GM12878 (cell line): ENCODE measurements around the gene CILP2. TPM values are rescaled to one million over a fixed set of nuclear protein-coding genes. Genes with fewer than 3 reads are reported as not detected.

Experiments
- ATAC-seq: fragments of 200-7000 bp; cut with Tn5 transposase; 3 replicates; pipeline ENCODE4 v1.9.1; 2020; ENCODE audit warnings: mild to moderate bottlenecking, moderate library complexity
- BruUV-seq: library from RNA; stranded (reverse); fragments of 400-500 nt; replicated peaks from 2 replicates; lab custom pipeline; 2021; lab: Mats Ljungman, UMichigan
- CTCF ChIA-PET: fragments of 300-600 bp; sonication (Branson Sonifier 250); formaldehyde crosslinking; extraction: SDS; loops from one replicate; lab custom pipeline; 2021; ENCODE audit warnings: inconsistent platforms; lab: Yijun Ruan, JAX
- POLR2A ChIA-PET: fragments of 350-600 bp; formaldehyde crosslinking; extraction: SDS; loops from one replicate; lab custom pipeline; 2021; ENCODE audit warnings: inconsistent platforms; lab: Charles Lee
- RAD21 ChIA-PET: fragments of 300-600 bp; sonication (Branson Sonifier 250); formaldehyde crosslinking; loops from one replicate; lab custom pipeline; 2023; ENCODE audit warnings: antibody characterized with exemption; ENCODE audit not compliant: unreplicated experiment; lab: Charles Lee
- SMC1A ChIA-PET: fragments of 300-600 bp; sonication (Branson Sonifier 250); formaldehyde crosslinking; loops from one replicate; lab custom pipeline; 2023; ENCODE audit not compliant: unreplicated experiment, uncharacterized antibody; lab: Charles Lee
- DNase-seq: peaks from one replicate; pipeline ENCODE4 v3.0.0-alpha.2; 2011; ENCODE audit warnings: low read depth, low spot score
- FAIRE-seq: peaks from 3 replicates; lab custom pipeline; 2011; peaks lifted over from hg19 to GRCh38; lab: Jason Lieb, UNC
- H2AFZ ChIP-seq: 2 replicates; pipeline ENCODE4 v1.6.0; 2011; ENCODE audit warnings: low read depth, low read length, control low read depth; ENCODE audit not compliant: control insufficient read depth
- H3K27ac ChIP-seq: 2 replicates; pipeline ENCODE4 v1.5.1; 2011; ENCODE audit warnings: control low read depth; ENCODE audit not compliant: control insufficient read depth, insufficient read depth
- H3K27me3 ChIP-seq, 2 experiments: replicated peaks in 1 of 2; 2 replicates each; pipeline versions ENCODE4 v1.6.0 to v1.6.1; 2011; ENCODE audit warnings: low read length in 1 of 2; ENCODE audit not compliant: control insufficient read depth in 2 of 2, insufficient read depth in 2 of 2
- H3K36me3 ChIP-seq, 2 experiments: 2 replicates each; pipeline ENCODE4 v1.5.1; 2011; ENCODE audit warnings: low read length in 1 of 2; ENCODE audit not compliant: control insufficient read depth in 2 of 2, insufficient read depth in 2 of 2
- H3K4me1 ChIP-seq: 2 replicates; pipeline ENCODE4 v1.6.1; 2011; ENCODE audit warnings: mild to moderate bottlenecking, low read length, moderate library complexity, mixed read lengths; ENCODE audit not compliant: control insufficient read depth, insufficient read depth
- H3K4me2 ChIP-seq: 2 replicates; pipeline ENCODE4 v1.6.0; 2011; ENCODE audit warnings: control low read depth; ENCODE audit not compliant: control insufficient read depth, insufficient read depth
- H3K4me3 ChIP-seq: fragments of 200-600 bp; sonication (generic); 2 replicates; pipeline ENCODE4 v1.5.1; 2016
- H3K79me2 ChIP-seq: 2 replicates; pipeline ENCODE4 v1.6.0; 2011; ENCODE audit warnings: low read length; ENCODE audit not compliant: control insufficient read depth, insufficient read depth
- H3K9ac ChIP-seq: 2 replicates; pipeline ENCODE4 v1.8.0; 2011; ENCODE audit warnings: low read length, control low read depth, mixed read lengths; ENCODE audit not compliant: control insufficient read depth, insufficient read depth
- H3K9me3 ChIP-seq: replicated peaks from 3 replicates; pipeline ENCODE4 v1.5.1; 2011; ENCODE audit warnings: mild to moderate bottlenecking, low read length; ENCODE audit not compliant: control insufficient read depth, insufficient read depth
- H4K20me1 ChIP-seq: 2 replicates; pipeline ENCODE4 v1.6.0; 2011; ENCODE audit not compliant: control insufficient read depth, insufficient read depth
- KAT2A ChIP-seq: conservative IDR thresholded peaks from 2 replicates; pipeline ENCODE4 v1.6.1; 2011; ENCODE audit warnings: low read depth, low read length; ENCODE audit not compliant: control insufficient read depth
- MYC ChIP-seq: IDR thresholded peaks from 2 replicates; pipeline ENCODE4 v1.6.1; 2011; ENCODE audit warnings: mild to moderate bottlenecking, low read length, moderate library complexity, inconsistent platforms; ENCODE audit not compliant: insufficient read depth, insufficient replicate concordance, insufficient read length, severe bottlenecking
- NFYB ChIP-seq: IDR thresholded peaks from 2 replicates; pipeline ENCODE4 v1.6.1; 2011; ENCODE audit warnings: low read depth, mild to moderate bottlenecking, low read length, improper control_type of control experiment, moderate library complexity; ENCODE audit not compliant: insufficient read depth
- POLR2AphosphoS2 ChIP-seq: IDR thresholded peaks from 2 replicates; pipeline ENCODE4 v1.6.1; 2011; ENCODE audit warnings: low read depth, mild to moderate bottlenecking, low read length, improper control_type of control experiment, moderate library complexity
- POU2F2 ChIP-seq: IDR thresholded peaks from 3 replicates; pipeline ENCODE4 v1.6.1; 2011; ENCODE audit warnings: low read depth, mild to moderate bottlenecking, low read length, borderline replicate concordance
- SREBF2 ChIP-seq: IDR thresholded peaks from 2 replicates; pipeline ENCODE4 v1.6.1; 2012; ENCODE audit warnings: mild to moderate bottlenecking, low read length
- WGBS: methylation state at CpG from one replicate; pipeline ENCODE4 v1.1.6; 2016; ENCODE audit warnings: low lambda C conversion rate; ENCODE audit not compliant: insufficient replicate concordance, insufficient coverage; ENCODE audit errors: missing lambda C conversion rate; 5-methylcytosine and 5-hydroxymethylcytosine counted together
- in situ Hi-C: fragments of 300-500 bp; cut with MboI; formaldehyde crosslinking; loops from 9 replicates; pipeline ENCODE4 v1.14.3; 2018; ENCODE audit warnings: mixed read lengths
- intact Hi-C: fragments of 100-400 bp; cut with micrococcal nuclease; formaldehyde crosslinking; loops from one replicate; pipeline ENCODE4 v1.14.2; 2022; ENCODE audit not compliant: unreplicated experiment
- polyA plus RNA-seq, 11 experiments: library from polyadenylated mRNA; depleted of rRNA in 4 of 11; unstranded in 6 of 11; stranded (reverse) in 5 of 11; fragments of >200 nt; fragmentation: Nextera tagmentation in 4 of 11; fragmentation: Illumina TruSeq in 1 of 11; extraction: Ambion mirVana in 4 of 11; extraction: Trizol in 1 of 11; gene quantifications; 1 replicate in 1 of 11; 2 replicates in 10 of 11; pipeline versions ENCODE4 v1.2.1 to v1.2.3, GENCODE V29; 2011 to 2016; ENCODE audit warnings: inconsistent platforms in 2 of 11, missing spikeins in 2 of 11, low read depth in 1 of 11
- total RNA-seq, 4 experiments: library from RNA; depleted of rRNA in 3 of 4; stranded (reverse); fragments of >200 nt in 3 of 4; fragmentation: Illumina TruSeq in 1 of 4; extraction: Trizol in 1 of 4; gene quantifications; 2 replicates each; pipeline versions ENCODE4 v1.2.1 to v1.2.3, GENCODE V29; 2013 to 2021
- TF ChIP-seq, protein P1 (sequence below): fragments of 450-650 bp; formaldehyde crosslinking; IDR thresholded peaks from 2 replicates; pipeline ENCODE4 v1.4.0; 2020; ENCODE audit warnings: mild to moderate bottlenecking, moderate library complexity
- TF ChIP-seq, protein P2 (sequence below): IDR thresholded peaks from 2 replicates; pipeline ENCODE4 v1.6.1; 2011; ENCODE audit warnings: low read depth, mild to moderate bottlenecking, low read length, moderate library complexity, borderline replicate concordance; ENCODE audit errors: extremely low read depth

CILP2 gene
- total and polyA plus RNA-seq, 10 of the 15 experiments (the other 5 are each of a cell fraction or from before 2014, with no cell fraction given): 0.05 to 0.08 (median 0.06) TPM; not detected in 6

DNA sequence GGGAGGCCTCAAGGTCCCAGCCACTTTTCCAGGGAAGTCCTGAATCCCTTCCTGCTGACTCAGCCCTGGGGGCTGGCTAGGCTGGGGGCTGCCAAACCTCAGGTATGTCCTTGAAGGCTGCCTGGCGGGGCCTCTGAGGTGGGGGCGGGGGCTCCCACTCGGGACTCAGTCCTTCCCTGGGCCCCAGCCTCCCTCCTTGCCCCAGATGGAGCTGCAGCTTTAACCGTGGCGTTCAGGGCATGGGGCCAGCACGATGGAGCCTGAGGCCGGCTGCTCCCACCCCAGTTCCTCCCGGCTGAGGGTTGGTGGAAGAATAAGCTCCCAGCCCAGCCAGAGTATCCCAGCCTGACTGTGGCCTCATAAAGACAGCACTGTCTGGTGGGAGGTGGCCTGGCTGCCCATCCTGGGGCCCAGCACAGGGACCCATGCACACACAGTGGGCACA lies 12.4 kb downstream of the CILP2 start:
- no peaks in the 10 kb centered on the region for H4K20me1 ChIP-seq
- in situ Hi-C loops (no loop called here), intact Hi-C loops (no loop called here)
- no peaks in the 10 kb centered on the region for H3K27me3 ChIP-seq
- H3K9ac ChIP-seq: no peak overlapping the region
- no peak for DNase-seq
- WGBS: 59% methylated on average over 8 of the region's 8 CpGs
- no peaks in the 10 kb centered on the region for H3K79me2 ChIP-seq
- ATAC-seq: no peak
- FAIRE-seq: no peak
- H3K4me1 ChIP-seq: no peaks in the 10 kb centered on the region
- H3K36me3 ChIP-seq: no peaks in the 10 kb centered on the region
- H3K4me3 ChIP-seq: no peak overlapping the region
- H2AFZ ChIP-seq: no peak overlapping the region
- CTCF ChIA-PET: interaction anchor here (0.6 to 7.2 kb wide), 4 partner anchors 8 to 94 kb away, joined by 3 to 50 read pairs (median 4); no protein-coding TSS in a partner anchor
- RAD21 ChIA-PET: no interaction called here
- no peak overlapping the region for H3K27ac ChIP-seq
- SMC1A ChIA-PET: interaction anchor here (1.0 kb wide), 1 partner anchor 19 kb away, joined by 3 read pairs; no protein-coding TSS in a partner anchor
- no peaks in the 10 kb centered on the region for H3K9me3 ChIP-seq
- TF ChIP-seq MYC: no peak
- TF ChIP-seq POU2F2: no peak
- no peak for TF ChIP-seq SREBF2
- H3K4me2 ChIP-seq: no peak overlapping the region
- BruUV-seq: no TSS peak
- POLR2A ChIA-PET: interaction anchor here (1.0 kb wide), 1 partner anchor 18 kb away, joined by 3 read pairs; no protein-coding TSS in a partner anchor

DNA sequence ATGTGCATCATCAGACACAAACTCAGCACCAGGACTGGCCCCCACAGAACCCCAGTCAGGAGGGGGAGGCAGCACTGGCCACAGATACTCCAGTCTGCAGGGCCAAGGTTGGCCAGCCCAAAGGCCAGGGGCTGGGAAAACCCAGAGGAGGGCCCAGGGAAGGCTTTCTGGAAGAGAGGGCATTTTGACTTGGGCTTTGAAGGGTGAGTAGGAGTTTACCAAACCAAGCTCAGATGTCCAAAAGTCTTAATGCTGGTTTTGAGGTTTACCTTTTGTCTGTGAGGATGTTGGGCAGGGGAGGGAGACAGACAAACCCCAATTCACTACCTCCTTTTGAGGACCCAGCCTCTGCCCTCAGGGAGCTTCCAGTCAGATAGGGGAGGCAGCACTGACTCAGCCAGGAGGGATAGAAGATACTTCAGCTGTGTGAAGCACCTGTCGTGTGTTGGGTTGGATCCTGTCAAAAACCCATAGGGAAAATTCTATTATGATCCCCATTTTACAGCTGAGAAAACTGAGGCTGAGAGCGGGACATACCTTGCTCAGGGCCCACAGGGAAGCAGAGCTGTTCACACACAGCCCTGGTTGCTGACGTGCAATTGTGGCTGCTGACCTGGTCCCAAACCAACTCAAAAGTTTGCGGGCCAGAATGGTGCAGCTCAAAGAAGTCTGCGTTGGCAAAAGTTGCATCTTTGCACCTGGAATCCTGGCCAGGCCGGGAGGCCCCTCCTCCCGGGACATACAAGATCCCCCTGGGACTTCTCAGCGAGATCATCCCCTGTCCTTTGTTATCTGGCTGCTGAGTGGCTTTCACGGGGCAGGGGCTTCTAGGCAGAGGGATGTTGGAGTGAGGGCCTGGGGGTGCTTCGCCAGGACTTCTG lies 13.1 kb downstream of the CILP2 start:
- FAIRE-seq: no peak
- TF ChIP-seq KAT2A (no peak), POLR2AphosphoS2 (no peak), NFYB (no peak)
- TF ChIP-seq, protein P1, sequence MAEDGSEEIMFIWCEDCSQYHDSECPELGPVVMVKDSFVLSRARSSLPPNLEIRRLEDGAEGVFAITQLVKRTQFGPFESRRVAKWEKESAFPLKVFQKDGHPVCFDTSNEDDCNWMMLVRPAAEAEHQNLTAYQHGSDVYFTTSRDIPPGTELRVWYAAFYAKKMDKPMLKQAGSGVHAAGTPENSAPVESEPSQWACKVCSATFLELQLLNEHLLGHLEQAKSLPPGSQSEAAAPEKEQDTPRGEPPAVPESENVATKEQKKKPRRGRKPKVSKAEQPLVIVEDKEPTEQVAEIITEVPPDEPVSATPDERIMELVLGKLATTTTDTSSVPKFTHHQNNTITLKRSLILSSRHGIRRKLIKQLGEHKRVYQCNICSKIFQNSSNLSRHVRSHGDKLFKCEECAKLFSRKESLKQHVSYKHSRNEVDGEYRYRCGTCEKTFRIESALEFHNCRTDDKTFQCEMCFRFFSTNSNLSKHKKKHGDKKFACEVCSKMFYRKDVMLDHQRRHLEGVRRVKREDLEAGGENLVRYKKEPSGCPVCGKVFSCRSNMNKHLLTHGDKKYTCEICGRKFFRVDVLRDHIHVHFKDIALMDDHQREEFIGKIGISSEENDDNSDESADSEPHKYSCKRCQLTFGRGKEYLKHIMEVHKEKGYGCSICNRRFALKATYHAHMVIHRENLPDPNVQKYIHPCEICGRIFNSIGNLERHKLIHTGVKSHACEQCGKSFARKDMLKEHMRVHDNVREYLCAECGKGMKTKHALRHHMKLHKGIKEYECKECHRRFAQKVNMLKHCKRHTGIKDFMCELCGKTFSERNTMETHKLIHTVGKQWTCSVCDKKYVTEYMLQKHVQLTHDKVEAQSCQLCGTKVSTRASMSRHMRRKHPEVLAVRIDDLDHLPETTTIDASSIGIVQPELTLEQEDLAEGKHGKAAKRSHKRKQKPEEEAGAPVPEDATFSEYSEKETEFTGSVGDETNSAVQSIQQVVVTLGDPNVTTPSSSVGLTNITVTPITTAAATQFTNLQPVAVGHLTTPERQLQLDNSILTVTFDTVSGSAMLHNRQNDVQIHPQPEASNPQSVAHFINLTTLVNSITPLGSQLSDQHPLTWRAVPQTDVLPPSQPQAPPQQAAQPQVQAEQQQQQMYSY (CRISPR knock-in tag): no peak
- TF ChIP-seq, protein P2, sequence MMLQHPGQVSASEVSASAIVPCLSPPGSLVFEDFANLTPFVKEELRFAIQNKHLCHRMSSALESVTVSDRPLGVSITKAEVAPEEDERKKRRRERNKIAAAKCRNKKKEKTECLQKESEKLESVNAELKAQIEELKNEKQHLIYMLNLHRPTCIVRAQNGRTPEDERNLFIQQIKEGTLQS: no peak

More for the DNA sequence above, 13.1 kb downstream of the CILP2 start:
- H3K27ac ChIP-seq: no peak overlapping the region
- ChIA-PET POLR2A (interaction anchor here (1.0 to 1.1 kb wide), 2 partner anchors 7 to 19 kb away, joined by 3 read pairs; no protein-coding TSS in a partner anchor), SMC1A (interaction anchor here (0.7 to 1.0 kb wide), 3 partner anchors 19 to 40 kb away, joined by 3 to 4 read pairs (median 4); no protein-coding TSS in a partner anchor), CTCF (interaction anchor here (0.6 to 7.2 kb wide), 5 partner anchors 8 to 93 kb away, joined by 3 to 50 read pairs (median 4); no protein-coding TSS in a partner anchor), RAD21 (no interaction called here)
- H3K36me3 ChIP-seq: no peaks in the 10 kb centered on the region
- H2AFZ ChIP-seq: no peak overlapping the region
- no peak overlapping the region for H3K4me2 ChIP-seq
- WGBS: 43% methylated on average over 9 of the region's 10 CpGs
- DNase-seq (no peak), ATAC-seq (no peak)
- H3K4me3 ChIP-seq: no peak overlapping the region
- H3K79me2 ChIP-seq: no peaks in the 10 kb centered on the region
- BruUV-seq: no TSS peak
- H3K9me3 ChIP-seq: no peaks in the 10 kb centered on the region
- H3K9ac ChIP-seq: no peak overlapping the region
- no peaks in the 10 kb centered on the region for H3K4me1 ChIP-seq
- H3K27me3 ChIP-seq: no peaks in the 10 kb centered on the region
- in situ Hi-C loops (no loop called here), intact Hi-C loops (no loop called here)
- H4K20me1 ChIP-seq: no peaks in the 10 kb centered on the region
